Esophagus muscularis mucosa (tissue), 4 donors: Measurements from ENCODE around the gene PDPN. TPM values are rescaled to one million over a fixed set of nuclear protein-coding genes. Genes with fewer than 3 reads are reported as not detected.

Source experiments
- DNase-seq: peaks from one replicate; pipeline ENCODE4 v3.0.0-alpha.2; 2017; ENCODE audit errors: extremely low spot score
- H3K27ac ChIP-seq, 4 donors: fragments of 200-600 bp; sonication (generic); replicated peaks in 1 of 4; 1 replicate in 3 of 4; 2 replicates in 1 of 4; pipeline ENCODE4 v1.5.1; 2016 to 2019; ENCODE audit warnings: mild to moderate bottlenecking in 1 of 4
- H3K27me3 ChIP-seq, 4 donors: fragments of 200-600 bp; sonication (generic); one replicate each; pipeline versions ENCODE4 v1.5.1 to v1.6.0; 2016 to 2019
- H3K36me3 ChIP-seq, 4 donors: fragments of 200-600 bp; sonication (generic); one replicate each; pipeline ENCODE4 v1.5.1; 2016 to 2019
- H3K4me1 ChIP-seq, 4 donors: fragments of 200-600 bp; sonication (generic); one replicate each; pipeline ENCODE4 v1.5.1; 2016 to 2019
- H3K4me3 ChIP-seq, 4 donors: fragments of 200-600 bp; sonication (generic); 1 replicate in 2 of 4; 2 replicates in 2 of 4; pipeline ENCODE4 v1.5.1; 2016 to 2019; ENCODE audit warnings: mild to moderate bottlenecking in 4 of 4, moderate library complexity in 1 of 4
- H3K9me3 ChIP-seq, 4 donors: fragments of 200-600 bp; sonication (generic); 1 replicate in 3 of 4; 2 replicates in 1 of 4; pipeline ENCODE4 v1.5.1; 2016 to 2019
- EP300 ChIP-seq: sonication (generic); formaldehyde crosslinking; IDR thresholded peaks from one replicate; pipeline ENCODE4 v1.6.1; 2017; ENCODE audit warnings: antibody characterized with exemption
- POLR2A ChIP-seq: fragments of 450-650 bp; IDR thresholded peaks from one replicate; pipeline ENCODE4 v1.6.1; 2017; ENCODE audit warnings: antibody characterized with exemption, moderate library complexity, mild to moderate bottlenecking, low read depth
- POLR2AphosphoS5 ChIP-seq, 2 donors: sonication (generic); formaldehyde crosslinking; IDR thresholded peaks; one replicate each; pipeline ENCODE4 v1.6.1; 2017; ENCODE audit warnings: antibody characterized with exemption in 2 of 2
- WGBS: methylation state at CpG from one replicate; pipeline ENCODE4 v1.1.5; 2018; 5-methylcytosine and 5-hydroxymethylcytosine counted together
- intact Hi-C: fragments of 100-400 bp; cut with DNase I; formaldehyde crosslinking; loops from one replicate; pipeline ENCODE4 v1.15.1; 2023
- total RNA-seq, 4 donors: library from RNA; depleted of rRNA; stranded (reverse); fragments of >200 nt; gene quantifications; one replicate each; pipeline versions ENCODE4 v1.1.0 to v1.2.1, GENCODE V29; 2016
- TF ChIP-seq, protein P1 (sequence below), 3 experiments: fragments of 200-600 bp in 2 of 3; fragments of 450-650 bp in 1 of 3; sonication (generic) in 2 of 3; IDR thresholded peaks; one replicate each; pipeline ENCODE4 v1.5.1; 2017 to 2019; ENCODE audit warnings: antibody characterized with exemption in 3 of 3, mild to moderate bottlenecking in 2 of 3, moderate library complexity in 1 of 3

Gene PDPN
- total RNA-seq, 4 donors from 2014 or later: 6.9 to 23.6 (median 17.1) TPM

DNA sequence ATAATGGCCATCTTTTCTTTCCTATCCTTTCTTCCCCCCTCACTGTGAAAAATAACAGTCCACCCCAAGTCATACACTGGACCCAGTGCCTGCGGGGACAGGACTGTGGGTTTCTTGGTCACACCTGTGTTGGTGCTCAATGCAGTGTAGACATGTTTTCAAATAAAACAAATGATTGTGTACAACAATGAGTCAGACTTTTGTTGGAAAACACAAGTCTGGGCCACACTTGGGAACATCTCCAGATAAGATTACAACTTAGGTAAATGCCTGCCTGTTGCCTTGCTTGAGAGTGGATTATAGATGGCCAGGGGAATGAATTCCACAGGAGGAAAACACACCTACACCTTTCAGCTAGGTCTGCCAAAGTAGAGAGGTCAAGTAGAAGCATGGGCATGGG is 34.1 kb downstream of the PDPN start:
- Histone ChIP-seq H3K9me3 (no peaks in the 10 kb centered on the region), H3K27ac (peak overlapping the region in 3 of 4 donors; percentile 2 to 22 (median 12)), H3K4me1 (peaks cover 0 to 44% (median 15%) of the 10 kb centered on the region in 4 donors), H3K27me3 (peaks cover 0 to 7% (median 0%) of the 10 kb centered on the region in 4 donors), H3K36me3 (peaks cover 0 to 25% (median 1%) of the 10 kb centered on the region in 4 donors), H3K4me3 (no peak overlapping the region)
- WGBS: 76% methylated on average over 1 of the region's 1 CpG
- TF ChIP-seq, protein P1, sequence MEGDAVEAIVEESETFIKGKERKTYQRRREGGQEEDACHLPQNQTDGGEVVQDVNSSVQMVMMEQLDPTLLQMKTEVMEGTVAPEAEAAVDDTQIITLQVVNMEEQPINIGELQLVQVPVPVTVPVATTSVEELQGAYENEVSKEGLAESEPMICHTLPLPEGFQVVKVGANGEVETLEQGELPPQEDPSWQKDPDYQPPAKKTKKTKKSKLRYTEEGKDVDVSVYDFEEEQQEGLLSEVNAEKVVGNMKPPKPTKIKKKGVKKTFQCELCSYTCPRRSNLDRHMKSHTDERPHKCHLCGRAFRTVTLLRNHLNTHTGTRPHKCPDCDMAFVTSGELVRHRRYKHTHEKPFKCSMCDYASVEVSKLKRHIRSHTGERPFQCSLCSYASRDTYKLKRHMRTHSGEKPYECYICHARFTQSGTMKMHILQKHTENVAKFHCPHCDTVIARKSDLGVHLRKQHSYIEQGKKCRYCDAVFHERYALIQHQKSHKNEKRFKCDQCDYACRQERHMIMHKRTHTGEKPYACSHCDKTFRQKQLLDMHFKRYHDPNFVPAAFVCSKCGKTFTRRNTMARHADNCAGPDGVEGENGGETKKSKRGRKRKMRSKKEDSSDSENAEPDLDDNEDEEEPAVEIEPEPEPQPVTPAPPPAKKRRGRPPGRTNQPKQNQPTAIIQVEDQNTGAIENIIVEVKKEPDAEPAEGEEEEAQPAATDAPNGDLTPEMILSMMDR (IDR thresholded peaks at IDR 0.05): no peak
- no peak for TF ChIP-seq POLR2AphosphoS5 (IDR thresholded peaks at IDR 0.05)
- TF ChIP-seq POLR2A: no peak
- no peak for TF ChIP-seq EP300
- intact Hi-C loops: no loop called here
- DNase-seq: no peak

DNA sequence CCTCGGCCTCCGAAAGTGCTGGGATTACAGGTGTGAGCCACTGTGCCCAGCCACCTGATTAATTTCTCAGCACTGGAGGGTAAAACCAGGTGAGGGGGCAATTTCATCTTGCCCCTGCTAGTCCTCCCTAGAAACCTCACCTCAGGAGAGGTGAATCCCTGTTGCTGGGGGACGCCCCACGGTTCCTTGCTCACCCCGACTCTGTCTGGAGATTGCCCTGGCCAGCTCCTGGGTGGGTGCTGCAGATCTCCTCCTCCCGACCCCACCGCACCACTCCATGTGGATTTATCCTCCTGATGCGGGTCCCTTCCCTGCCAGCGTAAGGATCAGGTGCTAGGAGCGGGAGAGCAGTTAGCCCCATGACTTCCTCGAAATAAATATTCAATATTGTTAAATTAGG is 34.9 kb downstream of the PDPN start:
- Histone ChIP-seq H3K4me3 (no peak overlapping the region), H3K9me3 (no peaks in the 10 kb centered on the region), H3K27ac (peak overlapping the region in 3 of 4 donors; percentile 59 to 70 (median 68)), H3K36me3 (peaks cover 0 to 25% (median 1%) of the 10 kb centered on the region in 4 donors), H3K4me1 (peaks cover 0 to 44% (median 15%) of the 10 kb centered on the region in 4 donors), H3K27me3 (peaks cover 0 to 7% (median 0%) of the 10 kb centered on the region in 4 donors)
- 97% methylated on average over 7 of the region's 11 CpGs for WGBS
- TF ChIP-seq POLR2A: no peak
- no peak for TF ChIP-seq POLR2AphosphoS5 (IDR thresholded peaks at IDR 0.05)
- TF ChIP-seq, protein P1 (IDR thresholded peaks at IDR 0.05): no peak
- TF ChIP-seq EP300: no peak
- intact Hi-C loops: no loop called here
- DNase-seq: no peak

DNA sequence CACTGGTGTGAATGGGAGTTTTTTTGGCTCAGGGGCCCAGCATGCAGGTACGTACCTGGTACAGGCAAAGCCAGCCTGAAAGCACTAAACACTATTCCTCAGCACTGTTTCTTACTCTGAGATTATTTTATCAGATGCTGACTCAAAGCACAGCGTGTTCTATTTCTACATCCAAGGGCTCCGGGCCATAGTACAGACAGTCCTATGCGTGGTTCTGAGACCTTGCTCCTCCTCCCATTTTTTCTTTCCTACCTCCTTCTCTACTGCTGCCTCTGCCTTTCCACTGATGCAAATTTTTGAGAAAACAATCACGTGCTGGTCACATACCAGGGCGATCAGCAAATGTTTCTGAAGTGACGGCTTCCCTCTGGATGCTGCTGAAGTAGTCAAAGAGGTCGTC is 36.3 kb downstream of the PDPN start:
- no peak for DNase-seq
- Histone ChIP-seq H3K27me3 (peaks cover 0 to 7% (median 0%) of the 10 kb centered on the region in 4 donors), H3K27ac (peak overlapping the region in 3 of 4 donors; percentile 59 to 70 (median 68)), H3K36me3 (peaks cover 0 to 16% (median 1%) of the 10 kb centered on the region in 4 donors), H3K9me3 (no peaks in the 10 kb centered on the region), H3K4me1 (peaks cover 0 to 44% (median 15%) of the 10 kb centered on the region in 4 donors), H3K4me3 (no peak overlapping the region)
- intact Hi-C loops: no loop called here
- WGBS: 59% methylated on average over 8 of the region's 8 CpGs
- TF ChIP-seq POLR2A (no peak), POLR2AphosphoS5 (IDR thresholded peaks at IDR 0.05) (peak; percentile 63 to 66)

DNA sequence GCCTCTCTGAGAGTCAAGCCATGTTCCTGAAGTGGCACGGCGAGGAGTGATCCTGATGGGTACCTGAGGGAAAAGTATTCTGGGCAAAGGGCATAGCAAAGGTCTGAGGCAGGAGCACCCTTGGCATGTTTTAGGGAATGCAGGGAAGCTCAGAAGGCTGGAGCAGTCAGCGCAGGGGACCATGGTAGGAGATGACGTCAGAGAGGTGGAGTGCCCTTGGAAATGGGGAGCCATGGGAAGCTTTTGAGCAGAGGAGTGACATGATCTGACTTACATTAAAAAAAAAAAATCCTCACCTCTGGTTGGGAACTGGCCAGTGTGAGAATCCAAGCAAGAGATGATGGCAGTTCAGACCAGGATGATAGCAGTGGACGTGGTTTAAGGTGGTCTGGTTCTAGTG is 37.2 kb downstream of the PDPN start:
- Histone ChIP-seq H3K27ac (peak overlapping the region in 3 of 4 donors; percentile 53 to 70 (median 61)), H3K36me3 (peaks cover 0 to 8% (median under 1%) of the 10 kb centered on the region in 4 donors), H3K27me3 (peaks cover 0 to 7% (median 0%) of the 10 kb centered on the region in 4 donors), H3K9me3 (no peaks in the 10 kb centered on the region), H3K4me3 (no peak overlapping the region), H3K4me1 (peaks cover 0 to 44% (median 15%) of the 10 kb centered on the region in 4 donors)
- WGBS: 91% methylated on average over 5 of the region's 5 CpGs
- DNase-seq: no peak
- intact Hi-C loops: no loop called here
- TF ChIP-seq POLR2AphosphoS5 (IDR thresholded peaks at IDR 0.05): no peak

DNA sequence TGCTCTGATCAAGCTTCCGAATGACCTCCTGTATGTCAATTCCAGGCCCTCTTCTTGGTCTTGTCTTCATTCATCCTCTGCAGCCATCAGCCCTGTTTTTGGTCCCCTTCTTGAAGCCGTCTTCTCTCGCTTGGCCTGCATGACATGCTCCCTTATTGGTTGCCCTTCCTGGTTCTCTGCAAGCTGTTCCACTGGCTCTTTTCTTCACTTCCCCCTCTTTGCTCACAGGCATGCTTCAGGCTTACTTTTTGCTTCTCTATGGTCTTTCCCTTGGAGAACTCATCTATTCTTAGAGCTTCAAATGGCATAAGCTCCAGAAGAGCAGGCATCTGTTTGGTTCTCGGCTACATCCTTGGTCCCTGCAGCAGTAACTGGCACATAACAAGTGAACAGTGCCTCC is 38.8 kb downstream of the PDPN start:
- Histone ChIP-seq H3K27ac (no peak overlapping the region), H3K4me3 (no peak overlapping the region), H3K36me3 (no peaks in the 10 kb centered on the region), H3K27me3 (peaks cover 0 to 7% (median 0%) of the 10 kb centered on the region in 4 donors), H3K9me3 (no peaks in the 10 kb centered on the region), H3K4me1 (peaks cover 0 to 32% (median 6%) of the 10 kb centered on the region in 4 donors)
- WGBS: 94% methylated on average over 4 of the region's 4 CpGs
- no peak for TF ChIP-seq POLR2AphosphoS5 (IDR thresholded peaks at IDR 0.05)
- TF ChIP-seq, protein P1 (IDR thresholded peaks at IDR 0.05): no peak
- no peak for TF ChIP-seq POLR2A
- TF ChIP-seq EP300: no peak
- intact Hi-C loops: no loop called here
- no peak for DNase-seq
